ENCODE measurements around the gene PLEKHG4. TPM values are rescaled to one million over a fixed set of nuclear protein-coding genes. Genes with fewer than 3 reads are reported as not detected.

PLEKHG4 gene
- total and polyA plus RNA-seq, 7 donors = 1.4 to 7.9 (median 3.5) TPM

DNA sequence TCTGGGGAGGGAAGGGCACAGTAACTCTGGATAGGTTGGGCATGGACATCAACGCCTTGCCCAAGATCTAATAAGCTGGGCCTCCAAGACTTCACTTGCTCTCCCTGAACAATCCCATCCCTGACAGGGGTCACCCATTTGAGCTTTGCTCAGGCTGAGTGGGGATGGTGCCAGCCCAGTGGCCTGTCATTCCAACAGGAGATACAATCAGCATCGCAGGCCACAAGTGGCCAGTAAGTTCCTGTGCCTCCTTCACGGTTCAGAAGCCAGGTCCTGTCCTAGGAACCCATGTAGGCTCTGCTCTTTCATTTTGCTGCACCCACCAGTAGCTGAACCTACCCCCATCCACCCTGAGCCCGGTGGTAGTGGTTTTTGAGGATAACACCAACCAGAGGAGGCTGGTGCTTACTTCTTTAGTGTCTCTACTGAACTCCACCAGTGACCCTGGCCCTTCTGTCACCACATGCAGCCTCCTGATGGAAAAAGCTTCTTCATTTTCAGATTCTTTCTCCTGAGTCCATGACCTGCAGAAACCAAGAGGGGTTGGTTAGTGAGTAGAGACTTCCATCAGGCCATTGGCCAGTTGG, 14.9 kb downstream of the PLEKHG4 start:
- no peaks in the 10 kb centered on the region for H3K36me3 ChIP-seq
- H3K9me3 ChIP-seq = no peaks in the 10 kb centered on the region
- intact Hi-C loops (cut with DNase I) = no loop called here
- no peak overlapping the region for H3K4me3 ChIP-seq
- DNase-seq = no peak
- no peaks in the 10 kb centered on the region for H3K27me3 ChIP-seq
- no peaks in the 10 kb centered on the region for H3K4me1 ChIP-seq
- WGBS, 2 donors = 89 to 90% methylated on average over 4 of the region's 4 CpGs
- TF ChIP-seq EP300 (IDR thresholded peaks at IDR 0.05) (no peak), POLR2A (IDR thresholded peaks at IDR 0.05) (no peak), POLR2AphosphoS5 (IDR thresholded peaks at IDR 0.05) (no peak)
- TF ChIP-seq, protein P1, sequence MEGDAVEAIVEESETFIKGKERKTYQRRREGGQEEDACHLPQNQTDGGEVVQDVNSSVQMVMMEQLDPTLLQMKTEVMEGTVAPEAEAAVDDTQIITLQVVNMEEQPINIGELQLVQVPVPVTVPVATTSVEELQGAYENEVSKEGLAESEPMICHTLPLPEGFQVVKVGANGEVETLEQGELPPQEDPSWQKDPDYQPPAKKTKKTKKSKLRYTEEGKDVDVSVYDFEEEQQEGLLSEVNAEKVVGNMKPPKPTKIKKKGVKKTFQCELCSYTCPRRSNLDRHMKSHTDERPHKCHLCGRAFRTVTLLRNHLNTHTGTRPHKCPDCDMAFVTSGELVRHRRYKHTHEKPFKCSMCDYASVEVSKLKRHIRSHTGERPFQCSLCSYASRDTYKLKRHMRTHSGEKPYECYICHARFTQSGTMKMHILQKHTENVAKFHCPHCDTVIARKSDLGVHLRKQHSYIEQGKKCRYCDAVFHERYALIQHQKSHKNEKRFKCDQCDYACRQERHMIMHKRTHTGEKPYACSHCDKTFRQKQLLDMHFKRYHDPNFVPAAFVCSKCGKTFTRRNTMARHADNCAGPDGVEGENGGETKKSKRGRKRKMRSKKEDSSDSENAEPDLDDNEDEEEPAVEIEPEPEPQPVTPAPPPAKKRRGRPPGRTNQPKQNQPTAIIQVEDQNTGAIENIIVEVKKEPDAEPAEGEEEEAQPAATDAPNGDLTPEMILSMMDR (IDR thresholded peaks at IDR 0.05) = no peak
- no peak overlapping the region for H3K27ac ChIP-seq

DNA sequence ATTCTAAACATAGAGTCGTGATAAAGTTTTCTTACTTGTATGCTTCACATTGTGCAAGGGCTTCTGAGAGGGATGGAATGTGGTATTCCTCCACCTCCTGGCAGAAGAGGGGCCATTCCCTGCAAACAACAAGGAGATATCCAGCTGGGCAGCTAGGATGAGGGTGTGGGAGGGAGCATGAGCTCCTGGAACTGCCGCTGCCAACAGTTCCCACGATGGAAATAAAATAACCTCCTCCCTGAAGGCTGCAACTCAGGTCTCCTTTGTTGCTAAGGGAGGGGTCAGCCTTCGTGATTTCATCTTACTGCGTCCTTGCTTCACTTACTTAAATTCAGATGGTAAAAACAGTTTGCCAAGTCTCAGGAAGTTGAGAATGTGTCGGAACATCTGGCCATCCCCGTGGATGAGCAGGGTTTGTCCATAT, 15.6 kb downstream of the PLEKHG4 start:
- TF ChIP-seq, protein P1 (IDR thresholded peaks at IDR 0.05) = no peak
- TF ChIP-seq POLR2AphosphoS5 (IDR thresholded peaks at IDR 0.05) = no peak
- TF ChIP-seq POLR2A (IDR thresholded peaks at IDR 0.05) = no peak
- TF ChIP-seq EP300 (IDR thresholded peaks at IDR 0.05) = no peak
- Histone ChIP-seq H3K4me3 (no peak overlapping the region), H3K27ac (no peak overlapping the region), H3K4me1 (no peaks in the 10 kb centered on the region), H3K9me3 (no peaks in the 10 kb centered on the region), H3K27me3 (no peaks in the 10 kb centered on the region), H3K36me3 (no peaks in the 10 kb centered on the region)
- DNase-seq = no peak
- intact Hi-C loops (cut with DNase I) = no loop called here
- 75 to 77% methylated on average over 7 of the region's 7 CpGs for WGBS, 2 donors

DNA sequence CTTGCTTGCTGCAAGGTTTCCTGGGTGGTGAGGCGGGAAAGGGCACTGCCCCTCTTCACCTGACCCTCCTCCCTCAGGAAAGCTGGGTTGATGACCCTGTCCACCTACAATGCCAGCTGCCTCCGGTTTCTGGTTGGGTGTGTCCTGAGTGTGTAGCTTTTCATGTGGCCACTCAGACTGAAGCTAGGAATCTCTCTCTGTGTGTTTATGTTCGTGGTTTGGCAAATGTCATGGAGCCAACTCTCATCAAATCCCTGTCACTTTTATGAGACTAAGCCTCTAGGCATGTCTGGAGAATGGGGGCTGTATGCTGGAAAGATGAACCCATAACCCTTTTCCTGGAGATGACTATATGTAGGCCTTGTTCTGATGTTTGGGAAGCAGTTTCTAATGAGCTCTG, 17.1 kb downstream of the PLEKHG4 start:
- Histone ChIP-seq H3K27me3 (no peaks in the 10 kb centered on the region), H3K4me3 (no peak overlapping the region), H3K27ac (no peak overlapping the region), H3K4me1 (no peaks in the 10 kb centered on the region), H3K9me3 (no peaks in the 10 kb centered on the region), H3K36me3 (no peaks in the 10 kb centered on the region)
- DNase-seq = no peak
- intact Hi-C loops (cut with DNase I) = no loop called here
- WGBS, 2 donors = 27 to 58% methylated on average over 3 of the region's 3 CpGs
- TF ChIP-seq POLR2AphosphoS5 (IDR thresholded peaks at IDR 0.05) = no peak
- no peak for TF ChIP-seq EP300 (IDR thresholded peaks at IDR 0.05)
- TF ChIP-seq POLR2A (IDR thresholded peaks at IDR 0.05) = no peak
- TF ChIP-seq, protein P1 (IDR thresholded peaks at IDR 0.05) = no peak

DNA sequence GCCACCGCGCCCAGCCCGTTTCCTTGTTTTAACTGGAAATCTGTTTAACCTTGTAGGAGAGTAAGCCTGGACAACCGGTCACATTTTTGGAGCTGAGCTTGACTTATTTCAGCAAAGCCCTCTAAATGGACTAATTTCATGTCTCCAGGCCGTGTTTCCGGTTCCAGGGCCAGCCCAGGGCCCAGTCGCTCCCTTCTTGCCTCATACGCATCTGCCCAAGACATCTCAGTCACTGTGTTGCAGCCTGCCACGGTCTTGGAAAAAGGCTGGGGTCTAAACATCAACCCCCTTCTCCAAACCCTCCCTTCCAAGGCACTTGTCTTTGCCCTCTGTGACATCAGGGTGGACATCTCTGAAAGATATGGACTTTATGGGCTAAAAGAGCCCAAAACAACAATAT, 18.9 kb downstream of the PLEKHG4 start:
- TF ChIP-seq POLR2AphosphoS5 (IDR thresholded peaks at IDR 0.05) (no peak), EP300 (IDR thresholded peaks at IDR 0.05) (no peak), POLR2A (IDR thresholded peaks at IDR 0.05) (no peak)
- TF ChIP-seq, protein P1 (IDR thresholded peaks at IDR 0.05) = no peak
- Histone ChIP-seq H3K27ac (no peak overlapping the region), H3K27me3 (no peaks in the 10 kb centered on the region), H3K4me1 (no peaks in the 10 kb centered on the region), H3K36me3 (no peaks in the 10 kb centered on the region), H3K9me3 (no peaks in the 10 kb centered on the region), H3K4me3 (no peak overlapping the region)
- WGBS, 2 donors = 94 to 96% methylated on average over 9 of the region's 9 CpGs
- no peak for DNase-seq
- intact Hi-C loops (cut with DNase I) = no loop called here

DNA sequence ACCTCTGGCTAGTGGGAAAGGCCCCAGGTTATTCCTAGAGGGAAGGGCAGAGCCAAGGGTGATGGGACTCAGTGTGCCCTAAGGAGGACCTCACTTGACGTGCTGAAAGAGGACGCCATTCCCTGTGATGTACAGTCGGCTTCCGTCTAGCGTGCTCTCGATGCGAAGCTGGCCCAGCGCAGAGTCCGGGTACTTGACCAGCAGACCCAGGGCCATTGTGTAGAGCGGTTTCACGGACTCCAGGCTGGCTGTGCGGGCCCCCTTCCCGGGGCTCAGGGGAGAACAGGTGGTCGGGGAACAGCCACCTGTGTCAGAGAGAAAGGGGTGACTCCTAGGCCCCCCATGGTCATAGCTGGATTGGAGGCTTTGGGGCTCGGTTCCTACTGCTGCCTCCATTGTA, 19.9 kb downstream of the PLEKHG4 start:
- intact Hi-C loops (cut with DNase I) = no loop called here
- no peaks in the 10 kb centered on the region for H3K4me1 ChIP-seq
- no peak overlapping the region for H3K27ac ChIP-seq
- WGBS, 2 donors = 94 to 95% methylated on average over 15 of the region's 15 CpGs
- no peaks in the 10 kb centered on the region for H3K27me3 ChIP-seq
- no peak overlapping the region for H3K4me3 ChIP-seq
- H3K36me3 ChIP-seq = no peaks in the 10 kb centered on the region
- H3K9me3 ChIP-seq = no peaks in the 10 kb centered on the region
- no peak for DNase-seq
- TF ChIP-seq EP300 (IDR thresholded peaks at IDR 0.05) = no peak
- no peak for TF ChIP-seq POLR2A (IDR thresholded peaks at IDR 0.05)

All from sigmoid colon (tissue), 7 donors.